Stimulated activated CD4-positive, alpha-beta T cell treated with anti-CD3 and anti-CD28 coated beads, Interleukin-4, amount 100 ng/mL, for 24 hours (primary cell): Measurements from ENCODE around the gene GMPS.
"Not testable (repeated sequence)": the region's sequence is repeated elsewhere in the genome, so short reads cannot be mapped to it uniquely, and the experiment has no call there.

ENCODE experiments used
- DNase-seq: peaks from one replicate; pipeline ENCODE4 v3.0.0-alpha.2; 2020

Gene GMPS

DNA sequence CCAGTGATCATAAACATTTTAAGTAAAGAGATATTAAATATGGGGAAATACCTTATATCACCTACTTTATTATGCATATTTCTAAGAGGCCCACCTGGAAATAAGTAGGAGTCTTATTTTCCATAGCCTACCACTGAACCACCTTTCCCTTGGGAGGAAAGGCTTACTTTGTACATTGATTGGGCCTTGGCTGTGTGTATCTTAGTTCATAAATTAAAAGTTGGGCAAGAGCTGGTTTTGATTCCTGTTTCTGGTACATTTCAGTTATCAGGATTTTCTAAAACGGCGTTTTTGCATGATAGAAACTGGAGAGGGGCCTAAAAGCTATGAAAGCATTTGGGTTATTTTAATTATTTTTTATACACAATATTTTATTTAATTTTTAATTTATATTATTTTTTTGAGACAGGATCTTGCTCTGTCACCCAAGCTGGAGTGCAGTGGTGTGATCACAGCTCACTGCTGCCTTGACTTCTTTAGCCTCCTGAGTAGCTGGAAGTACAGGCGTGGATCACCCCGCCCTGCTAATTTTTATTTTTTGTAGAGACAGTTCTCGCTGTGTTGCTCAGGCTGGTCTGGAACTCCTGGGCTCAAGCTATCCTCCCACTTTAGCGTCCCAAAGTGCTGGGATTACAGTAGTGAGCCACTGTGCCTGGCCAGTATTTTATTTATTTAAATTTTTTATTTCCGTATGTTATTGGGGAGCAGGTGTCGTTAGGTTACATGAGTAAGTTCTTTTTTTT, 2.6 kb downstream of the GMPS start:
- no peak for DNase-seq

DNA sequence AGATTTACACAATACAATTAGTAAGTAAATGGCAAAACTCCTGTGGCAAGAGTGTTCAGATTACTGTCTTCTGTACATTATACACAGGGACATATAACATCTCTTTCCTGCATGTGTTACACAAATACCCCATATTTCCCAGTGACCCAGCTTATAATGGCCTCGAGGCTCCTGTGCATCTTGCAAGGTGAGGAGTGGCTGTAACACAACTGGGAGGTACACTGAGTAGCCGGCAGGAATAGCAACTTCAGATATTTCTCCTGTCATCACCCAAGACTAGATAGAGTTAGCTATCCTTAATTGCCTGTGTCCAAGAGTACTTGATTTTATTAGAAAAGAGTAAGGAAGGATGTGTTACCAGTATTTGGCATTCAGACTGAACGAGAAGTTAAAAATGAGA, 5.6 kb downstream of the GMPS start:
- no peak for DNase-seq

DNA sequence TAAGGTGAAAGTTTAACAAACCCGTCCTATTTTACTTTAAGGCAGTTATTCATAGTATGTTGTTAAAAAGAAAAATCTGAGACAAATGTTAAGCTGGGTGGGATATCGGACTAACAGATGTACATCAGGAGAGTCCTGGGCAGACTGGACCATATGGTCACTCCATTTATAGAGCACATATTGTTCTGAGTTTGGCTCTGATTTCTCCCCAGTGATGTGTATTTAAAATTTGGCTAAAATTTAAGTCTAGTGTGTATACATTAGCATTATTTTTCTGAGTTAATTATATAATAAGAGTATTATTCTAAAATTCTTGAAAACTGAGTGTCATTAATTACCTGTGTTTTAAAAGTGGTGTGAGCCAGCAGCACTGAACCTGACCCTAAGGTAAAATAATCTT, 6.1 kb downstream of the GMPS start:
- no peak for DNase-seq

DNA sequence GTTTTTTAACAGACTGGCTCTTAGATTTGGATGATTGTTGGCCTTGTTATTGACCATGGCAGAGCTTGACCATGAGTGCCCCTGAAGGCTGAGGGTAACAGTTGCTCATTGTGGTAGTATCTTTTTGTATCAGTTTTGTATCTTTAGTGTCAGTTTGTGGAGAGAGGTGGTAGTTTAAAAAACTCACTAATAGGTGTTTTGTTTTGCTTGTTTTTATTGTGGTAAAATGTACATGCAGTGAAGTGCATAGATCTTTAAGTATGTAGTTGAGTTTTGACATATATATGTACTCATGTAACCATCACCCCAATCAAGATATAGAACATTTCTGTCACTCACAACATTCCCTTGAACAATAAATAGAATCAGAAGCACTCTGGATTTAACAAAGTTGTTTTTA, 9.8 kb downstream of the GMPS start:
- no peak for DNase-seq

DNA sequence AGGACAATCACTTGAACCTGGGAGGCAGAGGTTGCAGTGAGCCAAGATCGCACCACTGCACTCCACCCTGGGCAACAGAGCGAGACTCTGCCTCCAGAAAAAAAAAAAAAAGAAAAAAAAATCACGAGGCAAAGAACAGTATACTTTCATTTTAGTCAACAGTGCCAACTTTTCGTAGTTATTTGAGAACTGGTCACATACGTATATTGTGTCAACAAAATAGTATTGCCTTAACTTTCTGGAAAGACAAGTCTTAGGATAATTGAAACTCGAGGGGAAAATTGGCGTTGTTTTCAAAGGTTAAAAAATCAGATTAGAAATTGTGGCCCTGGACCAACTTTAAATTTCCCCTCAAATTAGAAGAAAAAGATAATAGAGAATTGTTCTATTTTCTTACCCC, 13.8 kb downstream of the GMPS start:
- DNase-seq = no peak

DNA sequence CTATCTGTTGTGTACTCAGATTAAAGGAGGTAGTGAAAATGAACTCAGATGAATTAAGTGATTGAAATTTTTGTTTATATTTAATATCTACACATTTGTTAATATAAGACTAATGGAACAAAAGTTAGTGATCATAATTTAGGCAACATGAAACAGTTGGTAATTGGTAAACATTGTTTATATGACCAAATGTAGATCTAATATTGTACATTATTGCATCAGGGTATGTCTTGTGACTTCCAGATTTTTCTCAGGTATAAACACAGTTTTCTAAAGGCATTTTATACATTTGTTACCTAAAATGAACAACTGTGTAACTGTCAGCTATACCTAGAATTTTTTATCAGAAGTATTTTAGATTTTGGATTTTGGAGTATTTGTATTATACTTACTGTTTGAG, 14.8 kb downstream of the GMPS start:
- no peak for DNase-seq

DNA sequence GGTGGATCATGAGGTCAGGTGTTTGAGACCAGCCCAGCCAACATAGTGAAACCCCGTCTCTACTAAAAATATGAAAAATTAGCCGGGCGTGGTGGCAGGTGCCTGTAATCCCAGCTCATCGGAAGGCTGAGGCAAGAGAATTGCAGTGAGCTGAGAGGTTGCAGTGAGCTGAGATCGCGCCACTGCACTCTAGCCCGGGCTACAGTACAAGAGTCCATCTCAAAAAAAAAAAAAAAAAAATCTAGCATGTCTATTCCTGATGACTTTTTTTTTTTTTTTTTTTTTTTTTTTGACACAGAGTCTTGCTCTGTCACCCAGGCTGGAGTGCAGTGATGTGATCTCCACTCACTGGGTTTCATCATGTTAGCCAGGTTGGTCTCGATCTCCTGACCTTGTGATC, 15.9 kb downstream of the GMPS start:
- DNase-seq = not testable (repeated sequence)

DNA sequence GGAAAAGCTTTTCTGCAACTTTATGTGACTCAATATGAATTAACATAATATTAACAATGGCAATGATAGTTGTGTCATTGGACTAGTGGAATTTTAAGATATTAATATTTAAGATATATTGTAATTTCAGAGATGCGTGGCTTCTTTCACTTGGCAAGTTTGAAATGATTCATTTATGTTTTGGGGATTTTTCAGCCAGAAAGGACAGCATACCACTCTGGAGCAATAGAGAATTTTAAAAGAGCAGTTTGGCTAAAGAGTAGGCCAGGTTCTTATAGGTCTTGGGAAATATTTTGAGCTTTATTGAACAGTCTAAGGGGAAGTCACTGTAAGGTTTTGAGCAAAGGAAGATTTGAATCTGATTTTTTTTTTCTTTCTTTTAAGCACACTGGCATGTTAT, 16.5 kb downstream of the GMPS start:
- no peak for DNase-seq

DNA sequence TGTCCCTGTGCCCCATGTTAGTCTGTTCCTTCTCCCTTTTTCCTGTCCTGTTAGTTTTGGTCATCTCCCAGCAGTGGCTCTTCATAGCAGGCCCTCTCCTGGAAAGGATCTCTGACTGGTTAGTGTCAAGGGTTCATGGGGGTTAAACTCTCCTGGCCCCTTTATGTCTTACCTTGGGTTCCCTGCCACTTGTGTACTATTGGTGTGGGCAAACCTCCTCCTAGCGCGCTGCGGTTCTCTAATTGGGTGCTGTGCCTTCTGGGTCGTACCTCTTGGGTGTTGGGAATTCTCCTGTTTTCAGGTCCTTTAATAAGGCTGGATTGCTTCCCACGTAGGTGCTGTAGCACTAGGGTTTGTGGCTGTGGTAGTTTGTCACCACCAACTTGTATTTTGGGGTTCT, 18.8 kb downstream of the GMPS start:
- no peak for DNase-seq

DNA sequence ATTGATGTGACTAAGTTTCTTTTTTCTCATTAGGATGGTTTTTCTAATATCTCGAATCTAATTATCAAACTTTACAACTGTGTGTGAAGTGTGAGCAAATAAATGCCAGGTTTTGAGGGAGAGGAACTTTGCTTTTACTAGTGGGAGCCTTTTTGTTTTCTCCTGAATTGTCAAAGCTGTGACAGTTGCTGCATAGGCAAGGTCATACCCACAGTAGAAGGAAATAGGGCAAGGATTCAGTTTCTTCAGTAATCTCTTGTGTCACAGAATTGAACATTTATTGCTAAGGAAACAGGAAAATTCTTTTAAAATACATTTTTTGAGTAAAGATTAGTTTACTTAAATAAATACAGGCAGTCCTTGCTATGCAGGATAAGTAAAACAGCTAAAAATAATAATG, 19.5 kb downstream of the GMPS start:
- DNase-seq = no peak

DNA sequence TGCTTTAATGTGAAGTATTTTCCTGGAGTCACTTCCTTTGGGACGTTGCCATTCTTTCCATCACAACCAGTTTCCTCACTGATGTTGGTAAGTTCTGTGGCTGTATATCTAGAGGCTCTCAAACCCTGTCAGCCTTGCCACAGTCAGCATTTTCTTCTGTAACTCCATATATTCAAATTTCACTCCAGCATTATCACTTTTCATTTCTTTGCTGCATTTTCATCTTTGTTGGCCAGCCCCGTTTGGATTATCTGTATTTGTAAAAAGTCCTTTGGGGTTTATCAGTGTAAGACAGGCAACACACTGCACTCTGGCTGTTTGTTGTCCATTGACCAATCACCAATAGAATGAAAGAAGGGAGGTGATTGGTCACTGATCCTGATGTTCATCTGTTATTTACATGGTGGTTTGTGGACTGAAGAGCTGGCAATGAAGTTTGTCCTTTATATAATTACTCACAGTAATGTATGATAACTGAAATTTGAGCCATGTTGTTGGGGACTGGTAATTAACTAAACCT, 20.3 kb downstream of the GMPS start:
- no peak for DNase-seq

DNA sequence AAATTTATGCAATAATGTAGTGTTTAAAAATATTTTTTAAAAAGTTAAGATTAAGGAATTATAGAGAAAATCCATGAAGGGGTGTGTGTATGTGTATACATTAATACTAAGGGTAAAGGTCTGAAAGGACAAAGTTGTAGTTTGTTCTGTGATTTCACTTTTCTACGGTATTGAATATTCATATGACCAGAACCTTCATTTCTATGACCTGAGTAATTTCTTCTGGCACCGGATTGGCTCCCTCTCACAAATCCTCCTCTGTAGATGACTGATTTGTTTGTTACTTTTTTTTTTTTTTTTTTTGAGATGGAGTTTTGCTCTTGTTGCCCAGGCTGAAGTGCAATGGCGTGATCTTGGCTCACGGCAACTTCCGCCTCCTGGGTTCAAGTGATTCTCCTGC, 20.9 kb downstream of the GMPS start:
- DNase-seq = no peak

DNA sequence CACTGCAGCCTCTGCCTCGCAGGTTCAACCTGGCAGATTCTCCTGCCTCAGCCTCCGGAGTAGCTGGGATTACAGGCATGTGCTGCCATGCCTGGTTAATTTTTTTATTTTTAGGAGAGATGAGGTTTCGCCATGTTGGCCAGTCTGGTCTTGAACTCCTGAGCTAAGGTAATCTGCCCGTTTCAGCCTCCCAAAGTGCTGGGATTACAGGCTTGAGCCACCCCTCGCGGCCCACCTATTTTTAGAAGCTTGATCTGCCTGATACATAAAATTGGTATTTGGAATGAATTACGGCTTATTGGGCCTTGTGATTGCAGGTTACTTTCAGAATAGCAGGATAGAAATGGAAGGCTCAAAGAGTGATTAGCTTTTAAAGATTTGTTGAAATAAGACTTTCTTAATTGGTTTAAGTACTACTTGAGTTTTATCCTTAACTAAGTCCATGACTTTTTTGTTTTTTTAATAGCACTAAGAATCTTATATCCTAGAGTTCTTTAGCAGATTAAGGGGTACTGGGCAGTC, 25.0 kb downstream of the GMPS start:
- DNase-seq = no peak

DNA sequence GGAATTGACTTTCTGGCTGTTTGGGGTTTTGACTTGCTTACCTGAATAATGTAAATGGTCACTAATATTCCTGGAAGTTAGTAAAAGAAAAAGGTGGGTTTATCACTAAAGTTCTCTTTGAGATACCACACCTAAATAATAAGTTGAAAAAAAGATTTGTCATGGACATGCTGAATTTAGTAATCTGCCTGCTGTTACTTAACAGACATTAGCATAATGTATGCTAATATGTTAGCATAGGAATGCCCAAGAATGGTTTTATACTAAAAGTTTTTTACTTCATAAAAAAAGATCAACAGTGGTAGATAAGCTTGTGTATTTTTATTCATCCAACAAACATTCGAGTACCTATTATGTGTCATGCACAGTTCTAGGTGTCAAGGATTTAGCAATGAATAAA, 36.5 kb downstream of the GMPS start:
- DNase-seq = no peak

DNA sequence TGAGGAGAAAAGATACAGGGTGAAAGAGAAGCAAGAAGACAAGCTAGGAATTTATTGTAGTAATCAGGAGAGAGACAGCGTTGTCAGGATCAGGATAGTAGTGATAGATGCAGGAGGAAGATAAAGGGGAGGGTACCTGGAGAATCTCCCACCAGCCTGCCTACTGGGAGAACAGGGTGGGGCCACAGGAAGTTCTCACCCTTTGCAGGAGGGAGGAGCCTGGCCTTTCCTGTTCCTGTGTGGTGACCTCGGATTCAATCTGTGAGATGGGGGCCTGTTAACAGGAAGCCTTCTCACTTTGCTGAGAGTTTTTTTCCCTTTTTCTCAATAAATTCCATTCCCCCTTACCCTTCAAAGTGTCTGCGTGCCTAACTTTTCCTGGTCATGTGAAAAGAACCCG, 37.6 kb downstream of the GMPS start:
- no peak for DNase-seq

DNA sequence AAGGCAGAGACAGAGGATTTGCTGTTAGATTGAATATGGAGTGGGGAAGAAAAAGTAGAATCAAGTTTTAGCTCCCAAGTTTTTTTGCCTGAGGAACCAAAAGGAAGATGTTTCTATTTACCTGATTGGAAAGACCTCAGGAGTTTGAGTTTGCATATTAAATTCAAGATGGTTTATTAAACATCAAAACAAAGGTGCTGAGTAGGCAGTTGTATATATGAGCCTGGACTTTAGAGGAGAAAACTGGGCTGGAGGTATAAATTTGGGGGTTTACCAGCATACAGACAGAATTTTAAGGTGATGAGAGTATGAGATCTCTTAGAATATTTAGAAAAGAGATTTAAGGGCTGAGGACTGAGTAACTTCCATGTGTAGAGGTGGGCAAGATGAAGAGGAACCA, 38.2 kb downstream of the GMPS start:
- DNase-seq = no peak

DNA sequence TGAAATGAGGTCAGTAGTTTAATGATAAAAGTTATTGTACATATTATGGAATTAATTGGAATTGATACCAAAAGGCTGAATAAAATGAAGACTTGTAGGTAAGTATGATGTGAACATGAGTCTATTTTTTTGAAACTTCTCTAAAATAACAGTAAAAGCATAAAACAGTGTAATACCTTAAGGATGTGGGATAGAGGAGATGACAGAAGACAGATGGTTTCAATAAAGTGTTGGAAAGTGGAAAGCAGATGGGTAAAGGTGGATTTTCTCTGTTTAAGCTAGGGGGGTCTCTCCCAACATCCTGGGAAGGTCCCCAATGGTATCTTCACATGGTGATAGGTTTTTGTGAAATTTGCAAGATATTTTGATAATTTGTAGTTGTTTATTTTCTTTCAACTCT, 41.6 kb downstream of the GMPS start:
- no peak for DNase-seq

DNA sequence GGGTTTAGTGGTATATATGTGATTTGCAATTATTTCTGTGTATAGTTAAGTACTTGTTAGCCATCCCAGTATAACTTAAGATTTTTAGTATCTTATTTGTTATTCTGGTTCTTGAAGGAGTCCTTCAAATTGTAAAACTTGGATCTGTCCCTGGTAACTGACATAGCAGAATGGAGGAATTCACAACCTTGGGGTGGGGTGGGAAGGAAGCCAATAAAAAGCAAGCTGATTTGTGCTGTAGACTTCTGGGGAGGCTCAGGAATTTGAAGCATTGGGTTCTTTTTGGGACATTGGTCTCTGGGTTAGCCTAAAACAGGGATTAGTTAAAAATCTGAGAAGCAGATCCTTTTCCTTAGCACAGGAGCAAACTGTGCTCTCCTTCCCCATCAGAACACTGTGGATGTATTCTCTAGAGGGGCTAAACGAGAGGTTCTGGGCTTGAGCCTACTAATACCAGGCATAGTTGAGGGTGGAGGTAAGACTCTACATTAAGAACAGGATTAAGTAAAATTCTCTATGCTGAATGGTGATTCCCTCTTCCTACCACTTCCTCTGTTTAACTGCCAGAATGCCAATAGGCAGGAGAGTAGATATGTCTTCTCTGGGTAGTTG, 42.2 kb downstream of the GMPS start:
- no peak for DNase-seq

DNA sequence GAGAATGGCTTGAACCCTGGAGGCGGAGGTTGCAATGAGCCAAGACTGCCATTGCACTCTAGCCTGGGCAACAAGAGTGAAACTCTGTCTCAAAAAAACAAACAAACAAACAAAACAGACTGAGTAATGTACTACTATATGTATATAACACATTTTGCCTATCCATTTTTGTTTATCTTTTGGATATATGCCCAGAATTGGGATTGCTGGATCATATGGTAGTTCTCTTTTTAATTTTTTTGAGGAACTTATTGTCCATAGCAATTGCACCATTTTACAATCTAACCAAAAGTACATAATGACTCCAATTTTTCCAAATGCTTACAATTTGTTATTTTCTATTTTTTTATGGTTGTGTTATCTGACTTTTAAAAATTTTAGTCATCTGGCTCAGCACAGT, 47.3 kb downstream of the GMPS start:
- DNase-seq = no peak

DNA sequence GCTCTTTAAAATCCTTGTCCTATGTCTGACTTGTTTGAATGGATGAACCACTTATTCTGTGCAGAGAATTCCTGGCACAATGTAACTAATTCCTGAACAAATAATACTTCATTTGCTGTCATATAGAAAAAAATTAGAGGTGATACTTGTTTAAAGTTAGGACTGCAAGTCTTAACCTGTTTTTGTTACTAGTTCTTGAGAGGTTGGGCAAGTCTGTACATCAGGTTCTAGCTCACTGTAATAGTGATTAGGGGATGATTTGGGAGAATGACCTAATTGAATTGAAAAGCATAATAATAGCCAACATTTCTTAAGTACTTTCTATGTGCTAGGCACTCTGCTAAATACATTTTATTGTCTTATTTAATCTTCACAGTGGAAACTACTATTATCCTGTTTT, 49.3 kb downstream of the GMPS start:
- no peak for DNase-seq

DNA sequence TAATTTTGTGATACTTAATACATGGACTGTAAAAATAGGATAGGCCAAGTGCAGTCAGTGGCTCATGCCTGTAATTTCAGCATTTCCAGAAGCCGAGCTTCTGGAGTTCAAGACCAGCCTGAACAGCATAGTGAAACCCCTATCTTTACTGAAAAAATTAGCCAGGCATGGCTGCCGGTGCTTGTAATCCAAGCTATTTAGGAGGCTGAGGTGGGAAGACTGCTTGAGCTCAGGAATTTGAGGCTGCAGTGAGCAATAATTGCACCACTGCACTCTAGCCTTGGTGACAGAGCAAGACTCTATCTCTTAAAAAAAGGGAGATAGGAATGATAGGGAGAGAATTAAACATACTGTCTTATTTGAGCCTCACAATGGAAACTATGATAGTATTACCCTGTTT, 51.0 kb downstream of the GMPS start:
- DNase-seq = no peak

DNA sequence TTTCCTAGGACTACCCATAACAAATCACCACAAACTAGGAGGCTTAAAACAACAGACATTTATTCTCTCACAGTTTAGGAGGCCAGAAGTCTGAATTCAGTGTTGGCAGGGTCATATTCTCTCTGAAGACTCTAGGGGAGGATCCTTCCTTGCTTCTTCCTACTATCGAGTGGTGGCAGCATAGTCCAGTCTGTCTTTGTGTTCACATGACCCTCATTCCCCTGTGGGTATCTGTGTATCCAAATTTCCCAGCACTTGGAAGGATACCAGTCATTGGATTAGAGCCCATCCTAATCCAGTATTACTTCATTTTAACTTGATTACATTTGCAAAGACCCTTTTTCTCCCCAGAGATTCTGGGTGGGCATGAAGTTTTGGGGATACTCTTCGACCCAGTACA, 63.8 kb downstream of the GMPS start:
- no peak for DNase-seq

DNA sequence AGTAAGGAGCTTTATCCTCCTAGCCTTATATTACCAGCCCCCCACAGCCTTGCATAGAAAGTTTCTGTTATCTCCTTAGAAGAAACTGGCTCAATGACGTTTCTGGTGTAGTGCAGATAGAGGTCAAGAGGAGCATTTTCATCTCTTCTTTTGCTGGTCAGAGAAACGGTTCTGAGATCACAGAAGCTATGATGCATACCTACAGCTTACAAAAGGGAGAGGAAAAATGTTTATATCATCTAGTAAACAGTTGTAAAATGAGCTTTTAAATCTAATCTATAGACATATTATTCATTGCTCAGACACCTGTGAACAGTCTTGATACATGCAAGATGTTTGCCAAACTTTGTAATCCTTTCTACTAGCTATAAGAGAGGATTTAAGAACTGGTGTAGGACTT, 68.0 kb downstream of the GMPS start:
- DNase-seq = no peak

DNA sequence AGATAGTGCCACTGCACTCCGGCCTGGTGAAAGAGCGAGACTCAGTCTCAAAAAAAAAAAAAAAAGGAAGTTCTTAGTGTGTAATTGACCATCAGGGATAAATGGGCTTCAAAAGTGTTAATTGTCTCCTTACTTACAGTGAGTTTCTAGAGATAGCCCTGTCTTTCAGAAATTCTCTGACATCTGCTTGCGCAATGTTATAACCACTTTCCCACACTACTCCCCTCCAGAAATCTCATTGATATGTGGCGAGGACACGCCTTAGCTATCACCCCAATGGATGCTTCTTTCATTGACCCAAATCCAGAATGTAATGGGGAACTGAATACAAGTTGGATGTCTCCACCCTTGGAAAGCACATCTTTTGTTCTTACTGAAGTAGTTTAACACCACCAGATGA, 70.9 kb downstream of the GMPS start:
- DNase-seq = no peak

DNA sequence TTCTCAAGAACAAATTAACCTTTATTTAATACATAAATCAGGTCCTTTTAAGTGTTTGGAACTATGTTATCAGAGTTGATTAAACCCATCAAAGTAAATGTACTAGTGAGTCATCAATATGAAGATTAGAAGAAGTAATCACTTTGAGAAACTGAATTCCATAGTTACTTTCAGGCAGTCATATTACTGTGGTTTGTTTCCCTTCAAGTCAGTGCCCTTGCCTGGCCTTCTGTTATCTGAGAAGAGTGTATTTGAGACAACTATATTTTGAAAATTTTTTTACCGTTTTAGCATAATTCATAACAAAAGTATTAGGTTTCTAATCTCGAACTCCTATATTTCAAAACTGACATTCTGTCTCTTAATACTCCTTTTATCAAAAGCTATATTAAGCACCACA, 73.6 kb downstream of the GMPS start:
- no peak for DNase-seq
